Breast epithelium (tissue), 4 donors: Measurements from ENCODE around the gene POM121. TPM values are rescaled to one million over a fixed set of nuclear protein-coding genes. Genes with fewer than 3 reads are reported as not detected.
A peak's percentile ranks its signal among the peaks of the same experiment; 100 is the strongest.
"Not testable (repeated sequence)": the region's sequence is repeated elsewhere in the genome, so short reads cannot be mapped to it uniquely, and the experiment has no call there.

Source experiments
- DNase-seq, 2 donors: peaks; one replicate each; pipeline ENCODE4 v3.0.0-alpha.2; 2019; ENCODE audit warnings: low spot score in 2 of 2
- H3K27ac ChIP-seq, 2 donors: fragments of 200-600 bp; sonication (generic) in 1 of 2; one replicate each; pipeline ENCODE4 v1.5.1; 2016 to 2019; ENCODE audit warnings: mild to moderate bottlenecking in 1 of 2
- H3K27me3 ChIP-seq, 2 donors: fragments of 200-600 bp; sonication (generic) in 1 of 2; one replicate each; pipeline versions ENCODE4 v1.5.1 to v1.6.0; 2017 to 2019; ENCODE audit warnings: control low read depth in 1 of 2, mild to moderate bottlenecking in 1 of 2
- H3K36me3 ChIP-seq: fragments of 200-600 bp; one replicate; pipeline ENCODE4 v1.5.1; 2019
- H3K4me1 ChIP-seq, 2 donors: fragments of 200-600 bp; sonication (generic); one replicate each; pipeline ENCODE4 v1.5.1; 2016 to 2019; ENCODE audit warnings: control low read depth in 1 of 2
- H3K4me3 ChIP-seq, 3 donors: fragments of 200-600 bp; sonication (generic); 1 replicate in 2 of 3; 2 replicates in 1 of 3; pipeline ENCODE4 v1.5.1; 2016 to 2019; ENCODE audit warnings: mild to moderate bottlenecking in 3 of 3, moderate library complexity in 2 of 3
- H3K9me3 ChIP-seq, 2 donors: fragments of 200-600 bp; sonication (generic) in 1 of 2; one replicate each; pipeline ENCODE4 v1.5.1; 2016 to 2019; ENCODE audit warnings: control low read depth in 1 of 2
- POLR2A ChIP-seq: fragments of 450-650 bp; IDR thresholded peaks from one replicate; pipeline ENCODE4 v1.6.1; 2016; ENCODE audit warnings: antibody characterized with exemption, mild to moderate bottlenecking, moderate library complexity
- POLR2AphosphoS5 ChIP-seq, 3 donors: sonication (generic); formaldehyde crosslinking; IDR thresholded peaks; one replicate each; pipeline ENCODE4 v1.6.1; 2017; ENCODE audit warnings: antibody characterized with exemption in 3 of 3
- intact Hi-C: fragments of 100-400 bp; cut with DNase I; formaldehyde crosslinking; loops from one replicate; pipeline ENCODE4 v1.15.1; 2023; ENCODE audit warnings: low total_unique reads
- total RNA-seq, 3 donors: library from RNA; depleted of rRNA; stranded (reverse); fragments of >200 nt; gene quantifications; one replicate each; pipeline ENCODE4 v1.1.0, GENCODE V29; 2016
- TF ChIP-seq, protein P1 (sequence below), 3 donors: fragments of 450-650 bp; IDR thresholded peaks; one replicate each; pipeline ENCODE4 v1.5.1; 2016 to 2017; ENCODE audit warnings: antibody characterized with exemption in 3 of 3, mild to moderate bottlenecking in 3 of 3, moderate library complexity in 3 of 3

Gene POM121
- 10 to 100 TPM; 12.1 to 12.8 (median 12.3) TPM for total RNA-seq

DNA sequence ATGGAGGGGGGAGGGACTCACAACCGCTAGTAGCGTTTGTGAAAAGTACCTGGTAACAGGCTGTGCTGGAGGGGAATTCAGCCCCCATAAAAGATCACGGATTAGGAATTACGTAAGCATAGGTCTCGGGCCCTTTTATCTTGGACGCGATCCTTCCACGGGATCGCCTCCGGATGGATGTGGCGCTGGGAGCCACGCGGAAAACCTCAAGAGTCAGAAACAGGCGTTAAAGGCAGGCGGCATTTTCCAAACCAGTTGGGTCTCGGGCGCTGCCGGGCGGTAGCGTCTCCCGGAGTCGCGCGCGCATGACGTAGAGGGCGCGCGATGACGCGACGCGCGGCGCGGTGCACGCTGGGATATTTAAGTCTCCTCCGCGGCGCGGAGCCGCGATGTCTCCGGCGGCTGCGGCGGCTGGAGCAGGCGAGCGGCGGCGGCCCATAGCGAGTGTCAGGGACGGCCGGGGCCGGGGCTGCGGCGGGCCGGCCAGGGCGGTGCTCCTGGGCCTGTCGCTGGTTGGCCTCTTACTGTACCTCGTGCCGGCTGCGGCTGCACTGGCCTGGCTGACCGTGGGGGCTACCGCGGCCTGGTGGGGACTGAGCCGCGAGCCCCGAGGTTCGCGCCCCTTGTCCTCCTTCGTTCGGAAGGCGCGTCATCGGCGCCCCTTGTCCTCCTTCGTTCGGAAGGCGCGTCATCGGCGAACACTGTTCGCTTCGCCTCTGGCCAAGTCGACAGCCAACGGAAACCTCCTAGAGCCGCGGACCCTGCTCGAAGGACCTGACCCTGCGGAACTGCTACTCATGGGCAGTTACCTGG is at the start of gene POM121:
Gene POM121, plus strand, starts transcription at position 363 of the 813 bp plus-strand sequence. Its CDS starts 27 bp downstream, at position 390.
- intact Hi-C loops, result no loop called here
- no peak for TF ChIP-seq POLR2A
- TF ChIP-seq, protein P1, sequence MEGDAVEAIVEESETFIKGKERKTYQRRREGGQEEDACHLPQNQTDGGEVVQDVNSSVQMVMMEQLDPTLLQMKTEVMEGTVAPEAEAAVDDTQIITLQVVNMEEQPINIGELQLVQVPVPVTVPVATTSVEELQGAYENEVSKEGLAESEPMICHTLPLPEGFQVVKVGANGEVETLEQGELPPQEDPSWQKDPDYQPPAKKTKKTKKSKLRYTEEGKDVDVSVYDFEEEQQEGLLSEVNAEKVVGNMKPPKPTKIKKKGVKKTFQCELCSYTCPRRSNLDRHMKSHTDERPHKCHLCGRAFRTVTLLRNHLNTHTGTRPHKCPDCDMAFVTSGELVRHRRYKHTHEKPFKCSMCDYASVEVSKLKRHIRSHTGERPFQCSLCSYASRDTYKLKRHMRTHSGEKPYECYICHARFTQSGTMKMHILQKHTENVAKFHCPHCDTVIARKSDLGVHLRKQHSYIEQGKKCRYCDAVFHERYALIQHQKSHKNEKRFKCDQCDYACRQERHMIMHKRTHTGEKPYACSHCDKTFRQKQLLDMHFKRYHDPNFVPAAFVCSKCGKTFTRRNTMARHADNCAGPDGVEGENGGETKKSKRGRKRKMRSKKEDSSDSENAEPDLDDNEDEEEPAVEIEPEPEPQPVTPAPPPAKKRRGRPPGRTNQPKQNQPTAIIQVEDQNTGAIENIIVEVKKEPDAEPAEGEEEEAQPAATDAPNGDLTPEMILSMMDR (IDR thresholded peaks at IDR 0.05), result no peak
- peak; percentile 62 to 88 (median 75) for TF ChIP-seq POLR2AphosphoS5 (IDR thresholded peaks at IDR 0.05)
- Histone ChIP-seq H3K4me1 (peaks cover 0 to 6% of the 10 kb centered on the region in 2 donors), H3K27me3 (no peaks in the 10 kb centered on the region), H3K27ac (peak within 1 kb of the TSS; percentile 92 to 96), H3K4me3 (peak within 1 kb of the TSS; percentile 71 to 90 (median 78)), H3K36me3 (no peaks in the 10 kb centered on the region), H3K9me3 (no peaks in the 10 kb centered on the region)
- peak; percentile 70 to 74 for DNase-seq

DNA sequence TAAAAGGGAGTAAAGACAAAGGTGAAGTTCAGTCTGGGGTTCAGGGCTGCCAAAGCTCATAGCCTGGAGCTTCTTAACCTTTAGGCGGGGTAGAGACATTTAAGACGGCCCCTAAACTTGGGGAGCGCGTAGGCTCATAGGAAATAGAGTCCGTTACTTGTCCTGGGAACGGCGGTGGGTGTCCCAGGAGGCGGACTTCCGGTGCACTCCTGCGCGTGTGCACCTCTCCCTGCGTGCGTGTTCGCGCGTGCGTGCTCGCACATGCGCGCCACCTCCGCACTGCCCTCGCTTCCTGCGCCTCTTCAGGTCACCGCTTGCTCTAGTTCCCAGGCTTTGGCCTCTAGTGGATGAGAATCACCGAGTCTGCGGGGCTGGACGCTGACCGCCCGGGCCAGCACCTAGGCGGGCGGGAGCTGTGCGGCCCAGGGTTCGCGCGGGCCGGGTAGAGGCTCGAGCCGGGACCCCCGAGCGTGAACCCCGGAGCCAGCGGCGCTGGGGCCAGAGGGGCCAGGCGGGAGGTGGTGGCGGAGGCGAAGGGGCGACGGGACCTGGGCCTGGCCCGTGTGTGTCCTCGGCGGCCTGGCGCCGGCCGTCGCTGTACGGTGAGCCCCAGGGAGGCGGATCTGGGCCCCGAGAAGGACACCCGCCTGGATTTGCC is 45.7 kb upstream of the POM121 start:
- peak in 2 of 3 donors; percentile 63 to 68 for TF ChIP-seq POLR2AphosphoS5 (IDR thresholded peaks at IDR 0.05)
- intact Hi-C loops, H3K4me1 ChIP-seq, H3K9me3 ChIP-seq, H3K27me3 ChIP-seq, H3K36me3 ChIP-seq: not testable (repeated sequence)
- Histone ChIP-seq H3K27ac (peak overlapping the region; percentile 84 to 94), H3K4me3 (peak overlapping the region; percentile 58 to 93 (median 70))
- DNase-seq, result peak; percentile 68

DNA sequence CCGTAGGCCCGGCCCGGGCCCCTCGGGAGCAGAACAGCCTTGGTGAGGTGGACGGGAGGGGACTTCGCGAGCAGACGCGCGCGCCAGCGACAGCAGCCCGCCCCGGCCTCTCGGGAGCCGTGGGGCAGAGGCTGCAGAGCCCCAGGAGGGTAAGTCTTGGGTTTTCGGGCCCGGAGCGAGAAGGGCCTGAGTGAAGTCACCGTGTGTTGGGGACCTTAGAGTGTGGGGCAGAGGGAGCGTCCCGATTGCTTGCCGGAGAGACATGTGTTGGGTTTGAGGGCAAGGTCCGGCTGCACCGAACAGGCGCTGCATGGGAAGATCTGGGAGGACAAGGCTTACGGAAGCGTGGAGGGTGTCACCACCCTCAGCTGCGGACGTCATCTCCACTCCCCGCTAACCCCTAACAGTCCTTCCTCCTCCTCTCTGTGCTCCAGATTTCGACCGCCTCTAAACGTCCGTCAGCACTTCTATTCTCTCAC is 45.1 kb upstream of the POM121 start:
- H3K9me3 ChIP-seq, H3K27me3 ChIP-seq, intact Hi-C loops, H3K4me1 ChIP-seq, H3K36me3 ChIP-seq: not testable (repeated sequence)
- peak overlapping the region; percentile 84 to 94 for H3K27ac ChIP-seq
- H3K4me3 ChIP-seq, result peak overlapping the region; percentile 58 to 93 (median 70)
- peak in 1 of 2 donors; percentile 21 for DNase-seq

DNA sequence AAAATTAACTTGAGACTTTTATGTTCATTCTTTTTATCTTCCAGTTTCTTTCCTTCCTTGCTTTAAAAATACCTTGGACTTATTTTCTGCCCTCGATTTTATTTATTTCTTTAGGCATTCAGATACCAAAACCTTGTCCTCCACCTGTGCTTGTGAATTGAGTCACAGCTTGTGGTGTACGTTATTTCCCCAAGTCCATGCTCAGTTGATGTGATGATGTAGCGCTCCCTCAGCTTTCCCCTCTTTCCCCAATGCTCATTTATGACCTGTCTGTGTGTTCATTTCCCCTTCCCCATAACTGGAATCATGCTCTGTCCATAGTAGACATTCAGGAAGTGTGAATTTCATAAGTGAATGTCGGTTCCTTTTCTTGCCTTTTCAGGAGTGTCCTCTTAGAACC is 33.1 kb upstream of the POM121 start:
- intact Hi-C loops, H3K27ac ChIP-seq, H3K4me3 ChIP-seq, H3K36me3 ChIP-seq, H3K9me3 ChIP-seq, DNase-seq, H3K4me1 ChIP-seq, H3K27me3 ChIP-seq: not testable (repeated sequence)

DNA sequence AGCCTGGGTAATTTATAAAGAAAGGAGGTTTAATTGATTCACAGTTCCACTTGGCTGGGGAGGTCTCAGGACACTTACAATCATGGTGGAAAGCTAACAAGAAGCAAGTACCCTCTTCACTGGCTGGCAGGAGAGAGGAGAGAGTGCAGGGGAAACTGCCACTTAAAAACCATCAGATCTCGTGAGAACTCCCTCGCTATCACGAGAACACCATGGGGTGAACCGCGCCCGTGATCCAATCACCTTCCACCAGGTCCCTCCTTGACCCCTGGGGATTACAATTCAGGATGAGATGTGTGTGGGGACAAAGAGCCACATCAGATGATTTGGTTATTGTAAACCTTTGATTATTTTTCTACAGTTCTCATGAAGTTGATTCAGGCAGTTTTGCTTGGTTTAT is 20.2 kb upstream of the POM121 start:
- not testable (repeated sequence) for H3K36me3 ChIP-seq

DNA sequence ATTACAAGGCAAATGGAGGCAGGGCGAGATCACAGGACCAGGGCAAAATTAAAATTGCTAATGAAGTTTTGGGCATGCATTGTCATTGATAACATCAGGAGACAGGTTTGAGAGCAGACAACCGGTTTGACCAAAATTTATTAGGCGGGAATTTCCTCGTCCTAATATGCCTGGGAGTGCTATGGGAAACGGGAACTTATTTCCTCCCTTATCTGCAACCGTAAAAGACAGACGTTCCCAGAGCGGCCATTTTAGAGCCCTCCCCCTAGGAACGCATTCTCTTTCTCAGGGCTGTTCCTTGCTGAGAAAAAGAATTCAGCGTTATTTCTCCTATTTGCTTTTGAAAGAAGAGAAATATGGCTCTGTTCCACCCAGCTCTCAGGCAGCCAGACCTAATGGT is 16.5 kb upstream of the POM121 start:
- H3K4me3 ChIP-seq, DNase-seq, H3K27me3 ChIP-seq, H3K27ac ChIP-seq, H3K4me1 ChIP-seq, H3K36me3 ChIP-seq, H3K9me3 ChIP-seq, intact Hi-C loops: not testable (repeated sequence)

More for the DNA sequence above, 20.2 kb upstream of the POM121 start:
- H3K4me3 ChIP-seq, H3K27me3 ChIP-seq, H3K27ac ChIP-seq, DNase-seq, intact Hi-C loops, H3K4me1 ChIP-seq, H3K9me3 ChIP-seq: not testable (repeated sequence)

DNA sequence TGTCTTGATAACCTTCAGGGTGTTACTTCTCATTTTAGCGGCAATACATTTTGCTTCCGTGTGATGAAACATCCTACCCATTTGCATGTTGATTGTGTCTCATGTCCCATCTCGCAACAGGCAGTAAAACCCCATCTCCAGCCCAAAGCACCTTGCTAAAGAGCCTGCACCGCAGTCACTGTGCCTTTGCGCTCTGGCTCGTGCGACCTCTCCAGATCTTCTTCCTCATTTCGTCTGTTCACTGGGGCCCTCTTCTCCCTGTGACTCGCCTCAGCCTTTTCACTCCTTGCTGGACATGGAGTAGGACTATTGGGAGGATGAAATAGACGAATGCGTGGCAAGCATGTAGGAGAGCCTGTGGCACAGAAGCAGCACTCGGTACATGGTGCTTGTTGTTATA is 13.5 kb upstream of the POM121 start:
- H3K36me3 ChIP-seq, H3K4me1 ChIP-seq, H3K27me3 ChIP-seq, intact Hi-C loops, DNase-seq, H3K27ac ChIP-seq, H3K9me3 ChIP-seq, H3K4me3 ChIP-seq: not testable (repeated sequence)

DNA sequence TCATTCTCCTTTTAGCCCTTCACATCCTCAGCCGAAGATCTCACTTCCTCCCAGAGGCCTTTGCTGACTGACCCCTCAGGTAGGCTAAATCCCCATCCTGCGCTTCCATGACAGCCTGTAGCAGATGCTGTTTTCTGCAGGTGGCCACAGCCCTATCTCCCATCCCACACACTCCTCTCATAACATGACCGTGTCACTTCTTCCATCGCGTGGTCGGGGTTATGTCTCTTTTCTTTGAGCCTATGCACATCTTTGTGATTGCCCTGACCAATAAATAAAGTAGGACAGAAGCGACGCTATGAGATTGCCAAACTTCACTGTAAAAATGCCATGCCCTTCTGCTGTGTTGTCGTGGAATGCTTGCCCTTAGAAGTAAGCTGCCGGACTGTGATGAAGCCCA is 11.1 kb upstream of the POM121 start:
- H3K4me1 ChIP-seq, H3K27me3 ChIP-seq, H3K36me3 ChIP-seq, H3K4me3 ChIP-seq, DNase-seq, H3K9me3 ChIP-seq, H3K27ac ChIP-seq, intact Hi-C loops: not testable (repeated sequence)
